ENCODE results near the gene GAREM1.

GRCh38 chr18:32358075-32358474 lies 112.6 kb downstream of the GAREM1 start:
- TF ChIP-seq CTCF (IDR thresholded peaks at IDR 0.05) (no peak), POLR2A (IDR thresholded peaks at IDR 0.05) (no peak)
